Measurements from ENCODE around the gene SCRN1.

Gene SCRN1

DNA sequence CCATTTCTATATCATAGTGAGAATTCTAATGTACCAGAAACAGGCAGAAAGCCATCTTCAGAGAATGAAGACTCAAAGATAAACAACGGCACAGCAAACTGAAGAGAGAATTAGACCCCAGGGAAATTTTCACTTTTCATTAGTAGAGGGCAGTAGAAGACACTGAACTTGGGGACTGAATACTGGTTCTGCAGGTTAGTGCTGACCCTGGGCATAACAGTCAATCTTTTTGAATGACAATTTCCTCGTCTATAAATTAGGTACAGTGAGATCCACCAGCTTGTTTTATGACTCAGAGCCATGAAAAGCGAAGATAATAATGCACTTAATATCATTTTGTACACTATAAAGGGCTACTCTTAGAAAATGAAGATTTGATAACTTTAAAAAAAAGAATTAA, 23.2 kb upstream of the SCRN1 start:
- no peak overlapping the region for H3K9ac ChIP-seq
- H3K4me1 ChIP-seq, result no peaks in the 10 kb centered on the region
- no peaks in the 10 kb centered on the region for H3K9me3 ChIP-seq (ENCODE audit: control insufficient read depth, low read length)
- H3K27me3 ChIP-seq (ENCODE audit: control insufficient read depth, insufficient read depth, low read length), result no peaks in the 10 kb centered on the region
- H3K4me2 ChIP-seq (ENCODE audit: low read length), result no peak overlapping the region
- no peaks in the 10 kb centered on the region for H3K36me3 ChIP-seq (ENCODE audit: control insufficient read depth, insufficient read depth, low read length)
- H3K4me3 ChIP-seq (ENCODE audit: low read depth, low read length), result no peak overlapping the region
- no peak overlapping the region for H3K27ac ChIP-seq
- no peak overlapping the region for H2AFZ ChIP-seq
- TF ChIP-seq, protein P1, sequence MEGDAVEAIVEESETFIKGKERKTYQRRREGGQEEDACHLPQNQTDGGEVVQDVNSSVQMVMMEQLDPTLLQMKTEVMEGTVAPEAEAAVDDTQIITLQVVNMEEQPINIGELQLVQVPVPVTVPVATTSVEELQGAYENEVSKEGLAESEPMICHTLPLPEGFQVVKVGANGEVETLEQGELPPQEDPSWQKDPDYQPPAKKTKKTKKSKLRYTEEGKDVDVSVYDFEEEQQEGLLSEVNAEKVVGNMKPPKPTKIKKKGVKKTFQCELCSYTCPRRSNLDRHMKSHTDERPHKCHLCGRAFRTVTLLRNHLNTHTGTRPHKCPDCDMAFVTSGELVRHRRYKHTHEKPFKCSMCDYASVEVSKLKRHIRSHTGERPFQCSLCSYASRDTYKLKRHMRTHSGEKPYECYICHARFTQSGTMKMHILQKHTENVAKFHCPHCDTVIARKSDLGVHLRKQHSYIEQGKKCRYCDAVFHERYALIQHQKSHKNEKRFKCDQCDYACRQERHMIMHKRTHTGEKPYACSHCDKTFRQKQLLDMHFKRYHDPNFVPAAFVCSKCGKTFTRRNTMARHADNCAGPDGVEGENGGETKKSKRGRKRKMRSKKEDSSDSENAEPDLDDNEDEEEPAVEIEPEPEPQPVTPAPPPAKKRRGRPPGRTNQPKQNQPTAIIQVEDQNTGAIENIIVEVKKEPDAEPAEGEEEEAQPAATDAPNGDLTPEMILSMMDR (IDR thresholded peaks at IDR 0.05), result no peak
- H3K79me2 ChIP-seq, result no peaks in the 10 kb centered on the region

GRCh38 chr7:30010021-30010420, 20.4 kb upstream of the SCRN1 start:
- no peak overlapping the region for H3K4me2 ChIP-seq (ENCODE audit: low read length)
- no peaks in the 10 kb centered on the region for H3K79me2 ChIP-seq
- TF ChIP-seq, protein P1 (IDR thresholded peaks at IDR 0.05), result no peak
- H3K36me3 ChIP-seq (ENCODE audit: control insufficient read depth, insufficient read depth, low read length), result no peaks in the 10 kb centered on the region
- H3K4me3 ChIP-seq (ENCODE audit: low read depth, low read length), result no peak overlapping the region
- no peaks in the 10 kb centered on the region for H3K4me1 ChIP-seq
- H3K9ac ChIP-seq, result no peak overlapping the region
- no peak overlapping the region for H3K27ac ChIP-seq
- H3K9me3 ChIP-seq (ENCODE audit: control insufficient read depth, low read length), result no peaks in the 10 kb centered on the region
- H3K27me3 ChIP-seq (ENCODE audit: control insufficient read depth, insufficient read depth, low read length), result no peaks in the 10 kb centered on the region
- no peak overlapping the region for H2AFZ ChIP-seq

GRCh38 chr7:30005464-30005863, 15.9 kb upstream of the SCRN1 start:
- Histone ChIP-seq H2AFZ (no peak overlapping the region), H3K9me3 (ENCODE audit: control insufficient read depth, low read length) (no peaks in the 10 kb centered on the region), H3K27me3 (ENCODE audit: control insufficient read depth, insufficient read depth, low read length) (no peaks in the 10 kb centered on the region), H3K79me2 (no peaks in the 10 kb centered on the region), H3K4me3 (ENCODE audit: low read depth, low read length) (no peak overlapping the region), H3K36me3 (ENCODE audit: control insufficient read depth, insufficient read depth, low read length) (no peaks in the 10 kb centered on the region), H3K4me2 (ENCODE audit: low read length) (no peak overlapping the region), H3K9ac (no peak overlapping the region), H3K4me1 (no peaks in the 10 kb centered on the region), H3K27ac (no peak overlapping the region)
- TF ChIP-seq, protein P1 (IDR thresholded peaks at IDR 0.05), result no peak

DNA sequence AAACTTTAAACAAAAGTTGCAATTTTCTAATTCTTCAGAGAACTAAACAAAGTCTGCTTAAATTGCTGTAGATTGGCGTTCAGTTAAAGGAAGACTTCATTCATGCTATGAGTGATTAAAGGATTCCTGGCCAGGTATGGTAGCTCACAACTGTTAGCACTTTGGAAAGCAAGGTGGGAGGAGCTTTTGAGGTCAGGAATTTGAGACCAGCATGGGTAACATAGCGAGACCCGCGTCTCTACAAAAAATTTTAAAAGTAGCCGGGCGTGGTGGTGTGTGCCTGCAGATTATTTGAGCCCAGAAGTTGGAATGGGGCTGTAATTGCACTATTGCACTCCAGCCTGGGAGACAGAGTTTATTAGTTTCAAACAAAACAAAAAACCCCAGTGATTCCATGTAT, 13.5 kb upstream of the SCRN1 start:
- Histone ChIP-seq H3K4me2 (ENCODE audit: low read length) (no peak overlapping the region), H3K4me1 (no peaks in the 10 kb centered on the region)

DNA sequence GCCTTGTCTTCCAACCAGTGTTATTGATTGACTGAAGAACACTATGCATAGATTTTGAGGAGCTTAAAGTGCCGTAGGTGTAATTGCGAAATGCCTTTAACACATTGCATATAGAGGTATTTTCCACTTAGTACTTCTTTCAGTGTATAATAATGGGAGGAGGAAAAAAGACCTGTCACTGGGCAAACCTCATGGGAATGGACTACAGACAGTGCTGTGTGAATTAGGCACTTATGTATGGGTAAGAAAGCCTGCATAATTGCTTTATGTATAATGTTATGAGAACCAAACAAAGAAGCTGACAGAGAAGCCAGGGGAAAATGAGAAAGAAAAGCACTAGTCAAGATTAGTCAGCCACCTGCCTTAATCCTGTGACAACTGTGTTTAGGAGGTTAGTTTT, 12.4 kb upstream of the SCRN1 start:
- Histone ChIP-seq H2AFZ (no peak overlapping the region), H3K4me1 (no peaks in the 10 kb centered on the region)
- TF ChIP-seq, protein P1 (IDR thresholded peaks at IDR 0.05), result no peak

More for the DNA sequence above, 13.5 kb upstream of the SCRN1 start:
- no peaks in the 10 kb centered on the region for H3K9me3 ChIP-seq (ENCODE audit: control insufficient read depth, low read length)
- H2AFZ ChIP-seq, result no peak overlapping the region
- no peak overlapping the region for H3K9ac ChIP-seq
- TF ChIP-seq, protein P1 (IDR thresholded peaks at IDR 0.05), result no peak
- H3K36me3 ChIP-seq (ENCODE audit: control insufficient read depth, insufficient read depth, low read length), result no peaks in the 10 kb centered on the region
- no peak overlapping the region for H3K4me3 ChIP-seq (ENCODE audit: low read depth, low read length)
- H3K27me3 ChIP-seq (ENCODE audit: control insufficient read depth, insufficient read depth, low read length), result no peaks in the 10 kb centered on the region
- H3K27ac ChIP-seq, result no peak overlapping the region
- H3K79me2 ChIP-seq, result no peaks in the 10 kb centered on the region

More for the DNA sequence above, 12.4 kb upstream of the SCRN1 start:
- no peak overlapping the region for H3K9ac ChIP-seq
- no peak overlapping the region for H3K4me3 ChIP-seq (ENCODE audit: low read depth, low read length)
- H3K9me3 ChIP-seq (ENCODE audit: control insufficient read depth, low read length), result no peaks in the 10 kb centered on the region
- no peaks in the 10 kb centered on the region for H3K36me3 ChIP-seq (ENCODE audit: control insufficient read depth, insufficient read depth, low read length)
- no peaks in the 10 kb centered on the region for H3K79me2 ChIP-seq
- H3K27me3 ChIP-seq (ENCODE audit: control insufficient read depth, insufficient read depth, low read length), result no peaks in the 10 kb centered on the region
- H3K27ac ChIP-seq, result no peak overlapping the region
- no peak overlapping the region for H3K4me2 ChIP-seq (ENCODE audit: low read length)
